Osteoblast (primary cell): ENCODE results near the gene OR10D3. TPM values are rescaled to one million over a fixed set of nuclear protein-coding genes. Genes with fewer than 3 reads are reported as not detected.

Experiments
- DNase-seq: peaks from one replicate; pipeline ENCODE4 v3.0.0; 2011; ENCODE audit warnings: low spot score, mixed read lengths; ENCODE audit not compliant: insufficient read length; ENCODE audit errors: missing footprints
- H2AFZ ChIP-seq: 2 replicates; pipeline ENCODE4 v1.6.0; 2011; ENCODE audit warnings: mild to moderate bottlenecking, low read length
- H3K27ac ChIP-seq: 2 replicates; pipeline ENCODE4 v1.5.1; 2011; ENCODE audit warnings: mild to moderate bottlenecking, low read depth, low read length, moderate library complexity
- H3K27me3 ChIP-seq: 2 replicates; pipeline ENCODE4 v1.6.0; 2012; ENCODE audit warnings: mild to moderate bottlenecking, control low read depth, inconsistent platforms, low read length, moderate library complexity; ENCODE audit not compliant: insufficient read depth
- H3K36me3 ChIP-seq: 2 replicates; pipeline ENCODE4 v1.5.1; 2011; ENCODE audit warnings: mild to moderate bottlenecking, low read length, control low read depth, moderate library complexity; ENCODE audit not compliant: insufficient read depth
- H3K4me1 ChIP-seq: 2 replicates; pipeline ENCODE4 v1.5.1; 2011; ENCODE audit warnings: mild to moderate bottlenecking, low read length, control low read depth, moderate library complexity; ENCODE audit not compliant: insufficient read depth
- H3K4me2 ChIP-seq: 2 replicates; pipeline ENCODE4 v1.6.0; 2011; ENCODE audit warnings: mild to moderate bottlenecking, low read length; ENCODE audit not compliant: insufficient read depth
- H3K4me3 ChIP-seq: fragments of 200-600 bp; sonication (generic); 3 replicates; pipeline ENCODE4 v1.5.1; 2012; ENCODE audit warnings: mild to moderate bottlenecking, low read length, inconsistent platforms; ENCODE audit not compliant: insufficient read depth
- H3K79me2 ChIP-seq: 2 replicates; pipeline ENCODE4 v1.6.0; 2012; ENCODE audit warnings: mild to moderate bottlenecking, low read length, control low read depth, inconsistent platforms; ENCODE audit not compliant: insufficient read depth
- H3K9me3 ChIP-seq: 2 replicates; pipeline ENCODE4 v1.5.1; 2011; ENCODE audit warnings: low read depth, low read length, control low read depth
- H4K20me1 ChIP-seq: 2 replicates; pipeline ENCODE4 v1.6.0; 2012; ENCODE audit warnings: mild to moderate bottlenecking, low read length, control low read depth; ENCODE audit not compliant: insufficient read depth
- total RNA-seq: library from RNA; depleted of rRNA; stranded (reverse); fragments of >200 nt; gene quantifications from 2 replicates; pipeline ENCODE4 v1.2.3, GENCODE V29; 2012
- TF ChIP-seq, protein P1 (sequence below): IDR thresholded peaks from 2 replicates; pipeline ENCODE4 v1.5.1; 2011; ENCODE audit warnings: mild to moderate bottlenecking, low read depth, low read length, moderate library complexity; ENCODE audit errors: extremely low read depth

OR10D3 gene, protein sequence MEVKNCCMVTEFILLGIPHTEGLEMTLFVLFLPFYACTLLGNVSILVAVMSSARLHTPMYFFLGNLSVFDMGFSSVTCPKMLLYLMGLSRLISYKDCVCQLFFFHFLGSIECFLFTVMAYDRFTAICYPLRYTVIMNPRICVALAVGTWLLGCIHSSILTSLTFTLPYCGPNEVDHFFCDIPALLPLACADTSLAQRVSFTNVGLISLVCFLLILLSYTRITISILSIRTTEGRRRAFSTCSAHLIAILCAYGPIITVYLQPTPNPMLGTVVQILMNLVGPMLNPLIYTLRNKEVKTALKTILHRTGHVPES
- total RNA-seq: not detected in 2 replicates

DNA sequence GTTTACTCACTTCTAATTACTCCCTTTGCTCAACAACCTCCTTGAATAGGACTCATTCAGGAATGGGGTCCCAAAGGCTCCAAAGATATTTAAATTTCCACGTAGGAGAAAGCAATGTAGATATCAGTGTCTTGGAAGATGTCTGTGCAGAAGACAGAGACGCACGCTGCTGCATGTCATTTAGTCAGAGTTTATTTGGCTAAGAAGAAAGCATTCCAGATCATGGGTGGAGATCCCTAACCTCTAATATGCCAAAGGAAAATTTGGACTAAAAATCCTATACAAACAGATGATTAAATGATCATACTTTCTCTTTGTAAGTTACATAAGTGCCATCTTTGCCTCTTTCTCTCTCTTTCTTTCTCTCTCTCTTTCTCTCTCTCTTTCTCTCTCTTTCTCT, at the start of gene OR10D3:
Gene OR10D3 (plus strand): TSS at position 278 of the 400 bp plus-strand sequence. CDS start 1,925 bp downstream, outside the sequence.
- no peak within 1 kb of the TSS for H3K27ac ChIP-seq
- no peaks in the 10 kb centered on the region for H3K9me3 ChIP-seq
- TF ChIP-seq, protein P1, sequence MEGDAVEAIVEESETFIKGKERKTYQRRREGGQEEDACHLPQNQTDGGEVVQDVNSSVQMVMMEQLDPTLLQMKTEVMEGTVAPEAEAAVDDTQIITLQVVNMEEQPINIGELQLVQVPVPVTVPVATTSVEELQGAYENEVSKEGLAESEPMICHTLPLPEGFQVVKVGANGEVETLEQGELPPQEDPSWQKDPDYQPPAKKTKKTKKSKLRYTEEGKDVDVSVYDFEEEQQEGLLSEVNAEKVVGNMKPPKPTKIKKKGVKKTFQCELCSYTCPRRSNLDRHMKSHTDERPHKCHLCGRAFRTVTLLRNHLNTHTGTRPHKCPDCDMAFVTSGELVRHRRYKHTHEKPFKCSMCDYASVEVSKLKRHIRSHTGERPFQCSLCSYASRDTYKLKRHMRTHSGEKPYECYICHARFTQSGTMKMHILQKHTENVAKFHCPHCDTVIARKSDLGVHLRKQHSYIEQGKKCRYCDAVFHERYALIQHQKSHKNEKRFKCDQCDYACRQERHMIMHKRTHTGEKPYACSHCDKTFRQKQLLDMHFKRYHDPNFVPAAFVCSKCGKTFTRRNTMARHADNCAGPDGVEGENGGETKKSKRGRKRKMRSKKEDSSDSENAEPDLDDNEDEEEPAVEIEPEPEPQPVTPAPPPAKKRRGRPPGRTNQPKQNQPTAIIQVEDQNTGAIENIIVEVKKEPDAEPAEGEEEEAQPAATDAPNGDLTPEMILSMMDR: no peak
- no peak within 1 kb of the TSS for H3K4me3 ChIP-seq
- H2AFZ ChIP-seq: no peak within 1 kb of the TSS
- DNase-seq: no peak
- no peaks in the 10 kb centered on the region for H3K79me2 ChIP-seq
- no peaks in the 10 kb centered on the region for H3K27me3 ChIP-seq
- H3K4me1 ChIP-seq: no peaks in the 10 kb centered on the region
- no peaks in the 10 kb centered on the region for H3K36me3 ChIP-seq
- H3K4me2 ChIP-seq: no peak within 1 kb of the TSS
- no peaks in the 10 kb centered on the region for H4K20me1 ChIP-seq

DNA sequence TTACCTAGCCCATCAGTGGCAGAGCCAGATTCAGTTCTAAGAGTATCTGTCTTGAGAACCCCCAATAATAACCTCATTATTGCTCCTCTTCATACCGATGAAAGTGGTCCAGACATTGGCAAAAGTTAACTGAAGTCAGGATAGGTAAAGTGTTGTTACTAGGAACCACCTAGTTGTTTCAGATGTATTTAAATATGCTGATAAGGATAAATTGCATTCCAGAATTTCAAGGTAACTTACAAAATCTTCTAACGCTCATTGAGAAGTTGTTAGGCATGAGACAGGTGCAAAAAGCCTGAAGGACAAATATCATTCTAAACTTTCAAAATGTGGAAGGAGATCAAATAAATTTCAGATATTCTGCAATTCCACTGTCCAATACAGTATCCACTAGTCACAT, 40.1 kb upstream of the OR10D3 start:
- Histone ChIP-seq H3K9me3 (no peaks in the 10 kb centered on the region), H3K79me2 (no peaks in the 10 kb centered on the region), H3K27ac (no peak overlapping the region), H3K36me3 (no peaks in the 10 kb centered on the region), H3K4me1 (no peaks in the 10 kb centered on the region), H3K4me2 (no peak overlapping the region), H3K27me3 (no peaks in the 10 kb centered on the region), H3K4me3 (no peak overlapping the region), H4K20me1 (no peaks in the 10 kb centered on the region), H2AFZ (no peak overlapping the region)
- TF ChIP-seq, protein P1: no peak
- no peak for DNase-seq

DNA sequence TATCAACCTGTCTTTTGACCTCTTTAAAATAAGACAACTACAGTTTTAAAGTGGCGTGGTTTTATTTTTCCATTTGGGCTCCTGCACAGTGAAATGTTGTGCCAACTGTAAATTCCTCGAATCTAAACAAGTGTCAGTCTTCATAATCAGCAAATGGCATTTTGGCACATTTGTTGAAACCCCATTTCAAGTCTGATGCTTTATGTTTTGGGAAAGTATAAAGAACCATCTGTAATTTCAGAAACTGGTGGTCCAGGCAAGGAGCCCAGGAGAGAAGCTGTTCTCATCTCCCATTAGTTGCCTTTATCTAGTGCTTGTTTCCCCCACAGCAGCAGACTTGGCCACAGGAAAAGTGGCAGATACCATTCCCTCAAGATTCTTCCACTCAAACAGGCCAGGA, 35.2 kb upstream of the OR10D3 start:
- no peaks in the 10 kb centered on the region for H3K9me3 ChIP-seq
- H3K4me1 ChIP-seq: no peaks in the 10 kb centered on the region
- H3K36me3 ChIP-seq: no peaks in the 10 kb centered on the region
- no peak overlapping the region for H3K4me3 ChIP-seq
- H4K20me1 ChIP-seq: no peaks in the 10 kb centered on the region
- no peak overlapping the region for H3K4me2 ChIP-seq
- TF ChIP-seq, protein P1: no peak
- no peaks in the 10 kb centered on the region for H3K27me3 ChIP-seq
- DNase-seq: no peak
- no peak overlapping the region for H3K27ac ChIP-seq
- H2AFZ ChIP-seq: no peak overlapping the region
- no peaks in the 10 kb centered on the region for H3K79me2 ChIP-seq

DNA sequence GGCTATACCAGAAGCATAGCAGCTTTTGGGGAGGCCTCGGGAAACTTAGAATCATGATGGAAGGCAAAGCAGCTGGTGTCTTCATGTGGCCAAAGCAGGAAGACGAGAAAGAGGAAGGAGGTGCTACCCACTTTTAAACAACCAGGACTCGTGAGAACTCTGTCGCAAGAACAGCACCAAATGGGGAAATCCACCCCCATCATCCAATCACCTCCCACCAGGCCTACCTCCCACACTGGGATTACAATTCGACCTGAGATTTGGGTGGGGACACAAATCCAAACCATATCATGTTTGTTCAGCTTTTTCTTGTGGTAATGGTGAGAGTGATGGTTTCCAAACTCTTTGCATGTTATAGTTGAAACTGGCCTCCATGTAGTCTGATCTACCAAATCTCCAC, 32.5 kb upstream of the OR10D3 start:
- H3K79me2 ChIP-seq: no peaks in the 10 kb centered on the region
- TF ChIP-seq, protein P1: no peak
- no peaks in the 10 kb centered on the region for H4K20me1 ChIP-seq
- H2AFZ ChIP-seq: no peak overlapping the region
- H3K4me2 ChIP-seq: no peak overlapping the region
- no peaks in the 10 kb centered on the region for H3K27me3 ChIP-seq
- no peak overlapping the region for H3K27ac ChIP-seq
- no peaks in the 10 kb centered on the region for H3K36me3 ChIP-seq
- H3K9me3 ChIP-seq: no peaks in the 10 kb centered on the region
- DNase-seq: no peak
- no peak overlapping the region for H3K4me3 ChIP-seq
- H3K4me1 ChIP-seq: no peaks in the 10 kb centered on the region
